ENCODE measurements around the gene MAFG.

GRCh38 chr17:81921996-81922565 lies 5.5 kb downstream of the MAFG start:
- TF ChIP-seq CTCF (IDR thresholded peaks at IDR 0.05) (no peak), POLR2A (IDR thresholded peaks at IDR 0.05) (no peak), POLR2AphosphoS5 (IDR thresholded peaks at IDR 0.05) (no peak), EP300 (IDR thresholded peaks at IDR 0.05) (no peak)
